SHP77 treated with DMSO at 0.1 percent for 48 hours (cell line): ENCODE measurements around the gene HNRNPC.
"Not testable (repeated sequence)": the region's sequence is repeated elsewhere in the genome, so short reads cannot be mapped to it uniquely, and the experiment has no call there.

Source experiments
- DNase-seq: peaks from one replicate; lab custom pipeline; 2025; lab: John Stamatoyannopoulos, UW

Gene HNRNPC

GRCh38 chr14:21269252-21270046, at the start of gene HNRNPC:
Gene HNRNPC (minus strand): TSS chr14:21269442. CDS start chr14:21234193, 35,249 bp downstream.
- DNase-seq = peak; percentile 100

- DNase-seq = no peak
Measured at GRCh38 chr14:21317398-21317797, 48.2 kb upstream of the HNRNPC start.

GRCh38 chr14:21313512-21313911, 44.3 kb upstream of the HNRNPC start:
- no peak for DNase-seq

- DNase-seq = no peak
Measured at GRCh38 chr14:21311614-21312013, 42.4 kb upstream of the HNRNPC start.

GRCh38 chr14:21309956-21310355, 40.7 kb upstream of the HNRNPC start:
- no peak for DNase-seq

- DNase-seq = no peak
Measured at GRCh38 chr14:21309238-21309636, 40.0 kb upstream of the HNRNPC start.

- DNase-seq = no peak
Measured at GRCh38 chr14:21308479-21309237, 39.4 kb upstream of the HNRNPC start.

GRCh38 chr14:21308132-21308478, 38.9 kb upstream of the HNRNPC start:
- DNase-seq = no peak

GRCh38 chr14:21307637-21308036, 38.4 kb upstream of the HNRNPC start:
- DNase-seq = no peak

- DNase-seq = not testable (repeated sequence)
Measured at GRCh38 chr14:21302836-21303140, 33.5 kb upstream of the HNRNPC start.

- no peak for DNase-seq
Measured at GRCh38 chr14:21302013-21302835, 33.0 kb upstream of the HNRNPC start.

- no peak for DNase-seq
Measured at GRCh38 chr14:21300892-21301291, 31.6 kb upstream of the HNRNPC start.

GRCh38 chr14:21299562-21300130, 30.4 kb upstream of the HNRNPC start:
- DNase-seq = no peak

- no peak for DNase-seq
Measured at GRCh38 chr14:21298358-21298757, 29.1 kb upstream of the HNRNPC start.

- DNase-seq = not testable (repeated sequence)
Measured at GRCh38 chr14:21294026-21294425, 24.8 kb upstream of the HNRNPC start.

- no peak for DNase-seq
Measured at GRCh38 chr14:21287168-21287567, 17.9 kb upstream of the HNRNPC start.

- not testable (repeated sequence) for DNase-seq
Measured at GRCh38 chr14:21286516-21286915, 17.3 kb upstream of the HNRNPC start.

GRCh38 chr14:21281917-21282316, 12.7 kb upstream of the HNRNPC start:
- DNase-seq = not testable (repeated sequence)

GRCh38 chr14:21279783-21280182, 10.5 kb upstream of the HNRNPC start, which contains the start of gene RPGRIP1:
Gene RPGRIP1 (plus strand): TSS chr14:21280083. CDS start chr14:21287977, 7,894 bp downstream.
- DNase-seq = no peak

- DNase-seq = no peak
Measured at GRCh38 chr14:21278632-21279031, 9.4 kb upstream of the HNRNPC start.

GRCh38 chr14:21275261-21275858, 6.1 kb upstream of the HNRNPC start:
- no peak for DNase-seq

- not testable (repeated sequence) for DNase-seq
Measured at GRCh38 chr14:21272661-21273060, 3.4 kb upstream of the HNRNPC start.
